Measurements from ENCODE around the gene ADAMTS2. TPM values are rescaled to one million over a fixed set of nuclear protein-coding genes. Genes with fewer than 3 reads are reported as not detected.

Gene ADAMTS2
- total and polyA plus RNA-seq, 2 donors (not counting 3 experiments of a cell fraction or from before 2014, with no cell fraction given), result not detected

DNA sequence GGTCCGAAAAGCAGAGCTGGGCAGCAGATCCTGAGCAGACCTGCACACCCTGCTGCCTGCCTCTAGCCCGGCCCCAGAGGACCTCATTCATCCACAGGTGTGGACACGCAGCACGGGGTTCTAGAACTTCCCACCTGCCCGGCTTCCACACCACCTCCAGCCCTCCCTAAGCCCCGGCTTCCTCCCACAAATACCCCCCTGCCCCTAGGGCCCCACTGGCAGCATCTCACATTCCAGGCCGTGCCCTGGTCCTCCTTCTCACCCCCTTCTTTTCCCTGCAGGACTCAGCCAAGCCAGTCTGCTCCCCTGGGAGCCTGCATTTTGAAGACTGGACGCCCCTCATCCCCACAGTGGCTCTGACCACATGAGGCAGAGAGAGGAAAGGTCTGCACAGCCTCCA is 138.9 kb downstream of the ADAMTS2 start:
- POLR2A ChIA-PET, result no interaction called here
- H3K36me3 ChIP-seq (ENCODE audit: control insufficient read depth in 2 of 2, extremely low read depth in 1 of 2, insufficient read depth in 2 of 2, low read length in 2 of 2), result no peaks in the 10 kb centered on the region
- no peak overlapping the region for H3K27ac ChIP-seq (ENCODE audit: insufficient read depth, low read depth, low read length)
- intact Hi-C loops (cut with micrococcal nuclease), result no loop called here
- H3K4me1 ChIP-seq (ENCODE audit: control insufficient read depth, extremely low read depth, insufficient read depth, low read length), result no peaks in the 10 kb centered on the region
- no peak overlapping the region for H2AFZ ChIP-seq (ENCODE audit: low read depth, low read length)
- H3K9me1 ChIP-seq (replicated peaks; ENCODE audit: control insufficient read depth, extremely low read depth, insufficient read depth, low read length), result no peaks in the 10 kb centered on the region
- H3K4me3 ChIP-seq (replicated peaks in 1 of 3; ENCODE audit: insufficient read depth in 1 of 3, low read depth in 1 of 3, low read length in 3 of 3), result no peak overlapping the region
- no peaks in the 10 kb centered on the region for H4K20me1 ChIP-seq (replicated peaks; ENCODE audit: control insufficient read depth, extremely low read depth, insufficient read depth, low read length)
- no peaks in the 10 kb centered on the region for H3K27me3 ChIP-seq (ENCODE audit: control insufficient read depth in 2 of 2, insufficient read depth in 2 of 2, low read length in 2 of 2)
- dilution Hi-C loops (cut with MboI; ENCODE audit: extremely low pct_ligation_motif_present, low sequenced_read_pairs), result no loop called here
- H3K9me3 ChIP-seq (replicated peaks; ENCODE audit: control insufficient read depth, insufficient read depth, low read length), result peaks cover 7% of the 10 kb centered on the region
- no TSS peak for BruUV-seq (replicated peaks)
- H3K9ac ChIP-seq (replicated peaks; ENCODE audit: extremely low read depth, insufficient read depth, low read length), result no peak overlapping the region
- no peaks in the 10 kb centered on the region for H3K79me2 ChIP-seq (ENCODE audit: control insufficient read depth, insufficient read depth, low read length)
- DNase-seq (ENCODE audit: low read depth, low spot score) (no peak), FAIRE-seq (no peak)
- CTCF ChIA-PET, result no interaction called here
- TF ChIP-seq FOS (IDR thresholded peaks at IDR 0.05; ENCODE audit: borderline replicate concordance, insufficient read depth, low read length), result no peak
- TF ChIP-seq POLR2A (IDR thresholded peaks at IDR 0.05; ENCODE audit: low read depth, low read length), result no peak
- TF ChIP-seq EZH2 (IDR thresholded peaks at IDR 0.05; ENCODE audit: borderline replicate concordance, low read depth, low read length, severe bottlenecking), result no peak
- no peak for TF ChIP-seq JUN (IDR thresholded peaks at IDR 0.05; ENCODE audit: borderline replicate concordance, insufficient read depth, insufficient read length, low read depth)
- no peak for TF ChIP-seq POLR2AphosphoS5 (IDR thresholded peaks at IDR 0.05; ENCODE audit: insufficient read depth, low read depth, low read length)
- no peak for TF ChIP-seq MYC (IDR thresholded peaks at IDR 0.05; ENCODE audit: low read depth, low read length)
- TF ChIP-seq GATA2 (IDR thresholded peaks at IDR 0.05; ENCODE audit: insufficient read depth, insufficient read length, low read depth, low read length), result no peak
- TF ChIP-seq, protein P1, sequence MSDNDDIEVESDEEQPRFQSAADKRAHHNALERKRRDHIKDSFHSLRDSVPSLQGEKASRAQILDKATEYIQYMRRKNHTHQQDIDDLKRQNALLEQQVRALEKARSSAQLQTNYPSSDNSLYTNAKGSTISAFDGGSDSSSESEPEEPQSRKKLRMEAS (IDR thresholded peaks at IDR 0.05; ENCODE audit: insufficient read depth, insufficient read length), result no peak
- H3K4me2 ChIP-seq (ENCODE audit: insufficient read depth, low read length), result no peak overlapping the region

- Histone ChIP-seq H3K27me3 (ENCODE audit: control insufficient read depth in 2 of 2, insufficient read depth in 2 of 2, low read length in 2 of 2) (no peaks in the 10 kb centered on the region), H2AFZ (ENCODE audit: low read depth, low read length) (no peak overlapping the region), H3K4me1 (ENCODE audit: control insufficient read depth, extremely low read depth, insufficient read depth, low read length) (no peaks in the 10 kb centered on the region), H3K9me3 (replicated peaks; ENCODE audit: control insufficient read depth, insufficient read depth, low read length) (peaks cover 7% of the 10 kb centered on the region), H3K27ac (ENCODE audit: insufficient read depth, low read depth, low read length) (no peak overlapping the region), H3K9ac (replicated peaks; ENCODE audit: extremely low read depth, insufficient read depth, low read length) (no peak overlapping the region), H3K9me1 (replicated peaks; ENCODE audit: control insufficient read depth, extremely low read depth, insufficient read depth, low read length) (no peaks in the 10 kb centered on the region), H3K79me2 (ENCODE audit: control insufficient read depth, insufficient read depth, low read length) (no peaks in the 10 kb centered on the region), H4K20me1 (replicated peaks; ENCODE audit: control insufficient read depth, extremely low read depth, insufficient read depth, low read length) (no peaks in the 10 kb centered on the region), H3K4me2 (ENCODE audit: insufficient read depth, low read length) (no peak overlapping the region), H3K4me3 (replicated peaks in 1 of 3; ENCODE audit: insufficient read depth in 1 of 3, low read depth in 1 of 3, low read length in 3 of 3) (no peak overlapping the region), H3K36me3 (ENCODE audit: control insufficient read depth in 2 of 2, extremely low read depth in 1 of 2, insufficient read depth in 2 of 2, low read length in 2 of 2) (no peaks in the 10 kb centered on the region)
- intact Hi-C loops (cut with micrococcal nuclease), result no loop called here
- ChIA-PET CTCF (no interaction called here), POLR2A (no interaction called here)
- DNase-seq (ENCODE audit: low read depth, low spot score), result no peak
- TF ChIP-seq MYC (IDR thresholded peaks at IDR 0.05; ENCODE audit: low read depth, low read length) (no peak), CTCF (IDR thresholded peaks at IDR 0.05; ENCODE audit: extremely low read depth in 1 of 2, insufficient read depth in 1 of 2, low read depth in 1 of 2, low read length in 2 of 2) (no peak)
- dilution Hi-C loops (cut with MboI; ENCODE audit: extremely low pct_ligation_motif_present, low sequenced_read_pairs), result no loop called here
- FAIRE-seq, result no peak
- no TSS peak for BruUV-seq (replicated peaks)
Measured at GRCh38 chr5:179205277-179205676, 140.0 kb downstream of the ADAMTS2 start.
